Tibial artery (tissue), 4 donors: ENCODE measurements around the gene RD3L.
"Not testable (repeated sequence)": the region's sequence is repeated elsewhere in the genome, so short reads cannot be mapped to it uniquely, and the experiment has no call there.

Experiments used
- DNase-seq, 2 donors: peaks; one replicate each; pipeline ENCODE4 v3.0.0-alpha.2; 2019
- H3K27ac ChIP-seq, 2 donors: fragments of 200-600 bp; sonication (generic) in 1 of 2; 1 replicate in 1 of 2; 2 replicates in 1 of 2; pipeline ENCODE4 v1.5.1; 2018 to 2019; ENCODE audit warnings: mild to moderate bottlenecking in 1 of 2
- H3K27me3 ChIP-seq, 2 donors: fragments of 200-600 bp; sonication (generic) in 1 of 2; one replicate each; pipeline versions ENCODE4 v1.5.1 to v1.6.0; 2016 to 2019
- H3K36me3 ChIP-seq, 3 donors: fragments of 200-600 bp; sonication (generic) in 2 of 3; one replicate each; pipeline ENCODE4 v1.5.1; 2016 to 2019; ENCODE audit warnings: mild to moderate bottlenecking in 2 of 3
- H3K4me1 ChIP-seq, 4 donors: fragments of 200-600 bp; sonication (generic) in 2 of 4; 1 replicate in 3 of 4; 2 replicates in 1 of 4; pipeline ENCODE4 v1.5.1; 2016 to 2019
- H3K4me3 ChIP-seq, 2 donors: fragments of 200-600 bp; sonication (generic) in 1 of 2; 1 replicate in 1 of 2; 2 replicates in 1 of 2; pipeline ENCODE4 v1.5.1; 2018 to 2019; ENCODE audit warnings: mild to moderate bottlenecking in 2 of 2
- H3K9me3 ChIP-seq, 3 donors: fragments of 200-600 bp; sonication (generic) in 1 of 3; one replicate each; pipeline ENCODE4 v1.5.1; 2016 to 2019
- CTCF ChIP-seq, 2 experiments: fragments of 200-600 bp in 1 of 2; fragments of 450-650 bp in 1 of 2; IDR thresholded peaks; one replicate each; pipeline ENCODE4 v1.5.1; 2017 to 2019; ENCODE audit warnings: antibody characterized with exemption in 2 of 2, mild to moderate bottlenecking in 1 of 2, moderate library complexity in 1 of 2
- intact Hi-C: fragments of 100-400 bp; cut with DNase I; formaldehyde crosslinking; loops from one replicate; pipeline ENCODE4 v1.15.0; 2023; ENCODE audit warnings: low total_unique reads

RD3L gene

GRCh38 chr14:103941973-103942736 lies at the start of gene RD3L:
TSS of gene RD3L (minus strand) at chr14:103942529. CDS start at chr14:103941695, 834 bp downstream.
- H3K4me3 ChIP-seq: no peak within 1 kb of the TSS
- no peak for TF ChIP-seq CTCF (IDR thresholded peaks at IDR 0.05)
- H3K27me3 ChIP-seq: peaks cover 0 to 26% of the 10 kb centered on the region in 2 donors
- H3K4me1 ChIP-seq: no peaks in the 10 kb centered on the region
- no peaks in the 10 kb centered on the region for H3K9me3 ChIP-seq
- intact Hi-C loops: no loop called here
- DNase-seq: no peak
- H3K36me3 ChIP-seq: no peaks in the 10 kb centered on the region
- H3K27ac ChIP-seq: no peak within 1 kb of the TSS

- H3K9me3 ChIP-seq: peaks cover 0 to 11% (median 5%) of the 10 kb centered on the region in 3 donors
- no peak for DNase-seq
- no peak overlapping the region for H3K4me3 ChIP-seq
- intact Hi-C loops: no loop called here
- H3K27me3 ChIP-seq: peaks cover 0 to 10% of the 10 kb centered on the region in 2 donors
- no peak overlapping the region for H3K27ac ChIP-seq
- H3K36me3 ChIP-seq: no peaks in the 10 kb centered on the region
- TF ChIP-seq CTCF (IDR thresholded peaks at IDR 0.05): no peak
- no peaks in the 10 kb centered on the region for H3K4me1 ChIP-seq
These were observed 47.6 kb upstream of the RD3L start for GRCh38 chr14:103989964-103990363.

GRCh38 chr14:103989034-103989433 lies 46.7 kb upstream of the RD3L start:
- Histone ChIP-seq H3K4me3 (no peak overlapping the region), H3K27ac (no peak overlapping the region), H3K4me1 (no peaks in the 10 kb centered on the region), H3K36me3 (no peaks in the 10 kb centered on the region), H3K9me3 (peaks cover 0 to 11% (median 5%) of the 10 kb centered on the region in 3 donors), H3K27me3 (peaks cover 0 to 10% of the 10 kb centered on the region in 2 donors)
- TF ChIP-seq CTCF (IDR thresholded peaks at IDR 0.05): no peak
- intact Hi-C loops: no loop called here
- DNase-seq: no peak

GRCh38 chr14:103984196-103984595 lies 41.9 kb upstream of the RD3L start:
- peaks cover 0 to 4% of the 10 kb centered on the region in 2 donors for H3K27me3 ChIP-seq
- peaks cover 0 to 6% (median under 1%) of the 10 kb centered on the region in 3 donors for H3K9me3 ChIP-seq
- TF ChIP-seq CTCF (IDR thresholded peaks at IDR 0.05): no peak
- intact Hi-C loops: no loop called here
- H3K4me3 ChIP-seq: no peak overlapping the region
- H3K27ac ChIP-seq: no peak overlapping the region
- H3K4me1 ChIP-seq: no peaks in the 10 kb centered on the region
- H3K36me3 ChIP-seq: no peaks in the 10 kb centered on the region
- no peak for DNase-seq

GRCh38 chr14:103980623-103981238 lies 38.4 kb upstream of the RD3L start:
- H3K36me3 ChIP-seq, H3K27me3 ChIP-seq, intact Hi-C loops, H3K27ac ChIP-seq, H3K4me3 ChIP-seq, H3K4me1 ChIP-seq, H3K9me3 ChIP-seq: not testable (repeated sequence)
- DNase-seq: peak in 1 of 2 donors; percentile 43
- peak; percentile 53 to 61 for TF ChIP-seq CTCF (IDR thresholded peaks at IDR 0.05)
